ENCODE measurements around the gene KNSTRN.

The KNSTRN gene

DNA sequence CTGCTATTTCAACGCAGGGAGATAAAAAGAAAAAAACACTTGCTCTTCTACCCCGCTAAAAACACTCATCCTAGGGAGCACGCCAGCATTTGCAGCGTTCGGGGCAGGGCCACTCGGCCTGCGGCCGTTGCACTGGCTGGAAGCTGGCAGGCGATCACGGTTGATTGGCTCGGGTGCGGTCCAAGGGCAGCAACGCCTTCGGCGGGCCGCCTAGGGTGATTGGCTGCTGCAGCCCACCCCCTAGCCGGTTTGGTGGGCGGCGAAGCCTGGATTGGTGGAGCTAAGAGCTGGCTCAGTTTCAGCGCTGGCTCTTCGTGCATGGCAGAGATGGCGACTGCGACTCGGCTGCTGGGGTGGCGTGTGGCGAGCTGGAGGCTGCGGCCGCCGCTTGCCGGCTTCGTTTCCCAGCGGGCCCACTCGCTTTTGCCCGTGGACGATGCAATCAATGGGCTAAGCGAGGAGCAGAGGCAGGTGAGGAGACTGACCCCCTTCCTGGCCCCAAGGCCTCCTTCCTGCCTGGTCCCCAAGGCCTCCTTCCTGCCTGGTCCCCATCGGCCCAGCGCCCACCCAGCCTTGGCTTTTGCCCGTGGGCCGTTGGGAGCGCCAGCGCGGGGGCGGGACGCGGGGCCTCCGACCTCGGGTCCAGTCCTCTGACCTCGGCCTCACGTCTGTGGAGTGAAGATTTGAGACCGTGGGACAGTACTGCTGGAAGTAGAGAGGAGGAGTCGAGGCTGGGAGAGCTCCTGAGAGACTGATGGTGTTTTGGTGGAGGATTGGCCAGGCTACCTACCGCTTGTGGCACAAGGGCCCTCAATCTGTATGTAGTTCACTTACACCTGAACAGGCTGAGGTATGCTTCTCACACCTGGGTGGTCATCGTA lies 23.2 kb downstream of the KNSTRN start, which contains the start of gene IVD:
TSS of gene IVD (plus strand) at position 295 of the 881 bp plus-strand sequence. CDS start at position 328, 33 bp downstream.
- DNase-seq, result peak; percentile 93

- no peak for DNase-seq
Measured at GRCh38 chr15:40407330-40407990, 24.9 kb downstream of the KNSTRN start.

- no peak for DNase-seq
Measured at GRCh38 chr15:40409366-40409765, 26.8 kb downstream of the KNSTRN start.

DNA sequence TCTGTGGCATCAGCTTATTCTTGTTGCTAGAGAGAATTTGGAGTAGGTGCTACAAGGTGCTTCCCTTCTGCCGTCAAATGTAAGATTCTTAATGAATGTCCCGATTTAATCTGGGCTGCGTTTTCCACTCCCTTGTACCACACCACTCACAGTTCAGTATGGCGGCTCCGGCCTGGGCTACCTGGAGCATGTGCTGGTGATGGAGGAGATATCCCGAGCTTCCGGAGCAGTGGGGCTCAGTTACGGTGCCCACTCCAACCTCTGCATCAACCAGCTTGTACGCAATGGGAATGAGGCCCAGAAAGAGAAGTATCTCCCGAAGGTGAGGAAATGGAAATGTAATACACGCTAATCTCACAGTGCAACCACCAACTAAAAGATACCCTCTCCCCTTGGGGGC lies 28.0 kb downstream of the KNSTRN start:
- no peak for DNase-seq

- DNase-seq, result no peak
Measured at GRCh38 chr15:40412095-40412759, 29.7 kb downstream of the KNSTRN start.

- DNase-seq, result no peak
Measured at GRCh38 chr15:40413036-40413435, 30.5 kb downstream of the KNSTRN start.

DNA sequence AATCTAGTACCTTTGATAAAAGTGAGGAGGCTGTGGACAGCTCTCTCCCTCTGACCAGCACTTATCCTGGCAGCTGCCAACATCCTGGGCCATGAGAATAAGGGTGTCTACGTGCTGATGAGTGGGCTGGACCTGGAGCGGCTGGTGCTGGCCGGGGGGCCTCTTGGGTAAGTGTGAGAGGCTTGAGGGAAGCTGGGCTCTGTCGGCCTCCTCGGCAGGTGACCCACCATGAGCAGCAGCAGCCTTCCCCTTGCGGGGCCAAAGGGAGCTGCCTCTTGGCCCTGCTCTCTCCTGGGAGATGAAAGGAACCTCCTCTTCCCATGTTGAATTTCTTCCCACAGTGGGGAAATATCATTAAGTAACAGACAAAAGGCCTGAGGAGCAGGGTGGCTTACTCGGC lies 32.3 kb downstream of the KNSTRN start:
- DNase-seq, result no peak

DNA sequence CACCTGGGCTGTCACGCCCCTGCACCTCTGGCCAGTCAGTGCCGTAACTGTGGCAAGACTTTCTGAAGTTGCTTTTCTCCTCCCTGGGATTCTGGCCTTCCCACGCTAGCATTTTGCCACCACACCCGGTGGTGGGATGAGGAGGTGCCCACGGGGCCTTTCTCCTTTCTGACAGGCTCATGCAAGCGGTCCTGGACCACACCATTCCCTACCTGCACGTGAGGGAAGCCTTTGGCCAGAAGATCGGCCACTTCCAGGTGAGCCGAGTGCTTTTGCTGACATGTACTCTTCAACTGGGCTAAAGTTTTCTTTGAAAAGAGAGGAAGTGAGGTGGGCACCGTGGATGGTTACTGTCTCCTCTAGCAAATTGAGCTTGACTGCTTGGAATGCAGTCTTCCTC lies 32.7 kb downstream of the KNSTRN start:
- no peak for DNase-seq

DNA sequence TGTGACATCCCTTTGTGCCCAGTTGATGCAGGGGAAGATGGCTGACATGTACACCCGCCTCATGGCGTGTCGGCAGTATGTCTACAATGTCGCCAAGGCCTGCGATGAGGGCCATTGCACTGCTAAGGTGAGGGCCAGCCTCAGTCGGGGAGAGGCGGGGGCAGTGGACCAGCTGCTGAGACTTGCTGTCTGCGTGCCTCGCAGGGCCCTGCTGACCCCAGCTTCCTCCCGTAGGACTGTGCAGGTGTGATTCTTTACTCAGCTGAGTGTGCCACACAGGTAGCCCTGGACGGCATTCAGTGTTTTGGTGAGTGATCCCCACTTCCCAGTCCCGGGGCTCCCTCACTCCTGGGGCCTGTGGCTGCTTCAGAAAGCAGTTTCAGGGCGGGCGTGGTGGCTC lies 33.5 kb downstream of the KNSTRN start:
- DNase-seq, result no peak

DNA sequence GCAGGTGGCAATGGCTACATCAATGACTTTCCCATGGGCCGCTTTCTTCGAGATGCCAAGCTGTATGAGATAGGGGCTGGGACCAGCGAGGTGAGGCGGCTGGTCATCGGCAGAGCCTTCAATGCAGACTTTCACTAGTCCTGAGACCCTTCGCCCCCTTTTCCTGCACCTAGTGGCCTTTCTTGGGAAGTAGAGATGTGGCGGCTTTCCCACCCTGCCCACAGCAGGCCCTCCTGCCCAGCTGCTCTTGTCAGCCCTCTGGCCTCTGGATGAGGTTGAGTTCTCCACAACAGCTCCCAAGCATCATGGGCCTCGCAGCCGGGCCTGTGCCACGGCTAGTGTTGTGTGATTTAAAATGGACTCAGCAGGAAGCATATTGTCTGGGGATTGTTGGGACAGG lies 35.6 kb downstream of the KNSTRN start:
- DNase-seq, result no peak

- DNase-seq, result no peak
Measured at GRCh38 chr15:40420071-40420713, 37.7 kb downstream of the KNSTRN start.

GRCh38 chr15:40420793-40421192 lies 38.3 kb downstream of the KNSTRN start:
- no peak for DNase-seq

GRCh38 chr15:40421246-40422157 lies 39.0 kb downstream of the KNSTRN start:
- peak; percentile 85 for DNase-seq

- no peak for DNase-seq
Measured at GRCh38 chr15:40424483-40425115, 42.1 kb downstream of the KNSTRN start.

DNA sequence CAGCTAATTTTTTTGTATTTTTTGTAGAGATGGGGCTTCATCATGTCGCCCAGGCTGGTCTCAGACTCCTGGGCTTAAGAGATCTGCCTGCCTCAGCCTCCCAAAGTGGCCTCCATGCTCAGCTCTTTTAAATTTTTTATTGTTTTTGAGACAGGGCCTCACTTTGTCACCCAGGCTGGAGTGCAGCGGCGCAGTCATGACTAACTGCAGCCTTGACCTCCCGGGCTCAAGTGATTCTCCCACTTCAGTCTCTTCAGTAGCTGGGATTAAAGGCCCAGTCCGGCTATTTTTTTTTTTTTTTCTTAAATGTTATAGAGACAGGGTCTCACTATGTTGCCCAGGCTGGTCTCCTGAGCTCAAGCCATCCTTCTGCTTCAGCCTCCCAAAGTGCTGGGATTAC lies 43.2 kb downstream of the KNSTRN start:
- no peak for DNase-seq

DNA sequence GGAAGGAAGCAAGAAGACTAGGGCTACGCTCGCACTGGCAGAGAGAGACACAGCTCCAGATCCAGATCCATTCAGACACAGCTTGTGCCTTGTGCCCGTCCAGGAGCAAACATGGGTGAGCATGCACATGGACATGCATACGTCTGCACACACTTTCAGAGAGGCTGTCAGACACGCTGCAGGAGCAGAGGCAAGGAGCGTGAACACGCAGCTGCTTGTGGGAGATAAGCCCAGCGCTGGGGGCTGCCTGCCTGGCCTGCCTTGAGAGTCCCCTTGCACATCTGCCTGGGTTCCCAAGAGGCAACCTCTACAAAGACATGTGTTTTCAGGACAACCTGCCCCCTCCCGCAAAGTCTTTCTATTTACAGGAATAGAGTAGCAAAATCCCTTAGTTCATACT lies 44.7 kb downstream of the KNSTRN start:
- DNase-seq, result no peak

DNA sequence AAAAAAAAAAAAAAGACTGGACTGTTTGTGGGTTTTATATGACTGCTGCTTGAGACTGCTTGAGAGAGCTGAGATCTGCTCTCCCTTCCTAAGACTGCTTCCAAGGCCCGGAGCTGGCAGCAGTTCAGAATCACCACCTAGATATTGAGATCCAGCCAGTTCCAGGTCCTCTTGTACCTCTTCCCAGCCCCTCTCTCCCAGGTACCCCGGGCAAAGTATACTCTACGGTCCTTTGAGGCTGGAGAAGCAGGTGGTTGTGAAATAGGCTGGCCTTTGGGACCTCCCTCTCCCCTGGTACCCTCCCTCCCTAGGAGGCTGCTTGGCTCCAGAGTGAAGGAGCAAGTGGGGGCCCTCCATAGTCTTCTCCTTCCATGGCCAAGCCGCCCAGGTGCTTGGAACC lies 45.7 kb downstream of the KNSTRN start:
- no peak for DNase-seq

DNA sequence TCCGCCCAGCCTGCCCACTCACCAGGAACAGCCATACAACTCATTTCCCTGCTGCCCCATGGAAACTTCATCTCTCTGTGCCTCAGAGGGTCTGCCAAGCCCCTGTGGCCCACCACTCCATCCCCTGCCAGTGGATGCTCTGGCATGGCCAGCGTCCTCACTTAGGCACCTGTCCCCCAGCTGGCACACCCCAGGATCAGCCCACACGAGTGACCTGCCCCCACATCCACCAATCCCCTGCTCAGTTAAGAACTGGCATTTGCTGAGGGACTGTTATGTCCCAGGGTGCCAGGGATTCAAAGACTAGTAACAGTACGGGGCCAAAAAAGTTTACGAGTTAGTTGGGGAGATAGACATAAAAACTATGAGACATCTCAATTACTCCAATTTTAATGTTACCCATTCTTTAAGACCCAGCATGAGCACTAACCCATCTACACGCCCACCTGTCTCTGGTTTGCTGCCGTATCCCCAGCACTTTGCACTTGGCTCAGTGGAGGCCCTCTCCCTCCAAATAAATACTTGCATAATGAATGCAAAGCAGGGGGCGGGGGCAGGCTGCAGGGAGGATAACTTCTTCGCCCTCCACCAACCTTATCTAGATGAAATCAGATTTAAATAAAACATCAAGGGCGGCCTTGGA lies 46.7 kb downstream of the KNSTRN start:
- DNase-seq, result no peak

DNA sequence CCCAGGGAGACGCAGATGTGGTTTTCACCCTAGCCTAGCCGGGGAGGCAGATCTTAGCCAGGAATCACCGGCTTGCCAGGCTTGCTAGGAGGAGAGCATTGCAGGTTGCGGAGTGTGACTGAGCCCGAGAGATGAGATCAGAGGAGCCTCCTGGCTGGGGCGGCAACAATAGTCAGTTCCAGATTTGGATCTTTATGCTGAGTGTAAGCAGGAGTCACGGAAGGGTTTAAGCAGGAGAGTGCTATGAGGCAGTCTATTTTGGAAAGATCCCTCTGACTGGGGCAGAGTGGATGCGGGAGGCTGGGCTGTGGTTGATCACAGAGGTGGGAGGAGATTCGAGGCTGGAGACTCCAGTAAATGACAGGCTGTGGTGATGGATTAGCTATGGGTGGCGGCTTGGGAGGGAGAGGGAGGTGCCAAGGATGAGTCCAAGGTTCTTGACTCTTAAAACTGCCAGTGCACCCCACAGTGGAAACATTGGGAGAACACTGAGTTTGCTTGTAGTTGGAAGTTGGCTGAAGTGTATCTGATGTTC lies 47.8 kb downstream of the KNSTRN start:
- no peak for DNase-seq

DNA sequence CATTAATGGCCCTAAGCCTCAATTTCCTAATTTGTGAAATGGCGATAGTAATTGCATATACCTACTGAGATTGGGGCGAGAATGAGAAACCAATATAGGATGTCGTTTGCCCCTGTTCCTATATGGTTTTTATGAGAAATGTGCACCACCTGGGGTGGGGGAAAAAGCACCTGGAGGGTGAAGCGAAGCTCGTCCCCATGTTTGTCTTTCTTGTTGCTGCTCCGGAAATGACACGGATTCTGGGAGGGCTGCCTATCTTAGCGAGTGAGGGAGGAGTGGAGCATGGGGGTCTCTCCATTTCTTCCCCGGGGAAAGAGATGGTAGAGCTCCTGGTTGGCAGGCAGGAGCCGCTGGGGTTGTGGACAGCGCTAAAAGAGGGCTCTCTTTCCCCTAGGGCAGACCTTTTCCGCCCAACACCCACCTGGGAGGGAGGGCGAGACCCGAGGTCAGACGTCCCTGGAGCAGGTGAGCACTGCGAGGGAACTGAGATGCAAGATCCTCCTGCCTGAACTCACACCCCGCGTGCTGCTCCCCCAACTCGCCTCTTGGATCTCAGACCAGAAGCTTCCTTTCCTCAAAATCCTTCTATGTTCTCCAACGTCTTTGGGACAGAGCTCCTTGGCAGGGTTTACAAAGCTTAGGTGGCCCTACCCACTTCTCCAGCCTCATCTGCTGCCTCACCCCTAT lies 52.6 kb downstream of the KNSTRN start:
- DNase-seq, result no peak

Measured in activated naive CD4-positive, alpha-beta T cell treated with anti-CD3 and anti-CD28 coated beads, Interleukin-2, amount 50 U/mL, for 16 hours (primary cell).